Nephron progenitor cell (in vitro differentiated cells): ENCODE data around the gene FPR3.

Source experiments
- DNase-seq: peaks from one replicate; pipeline ENCODE4 v3.0.0; 2021
- H3K27ac Mint-ChIP-seq: 2 replicates; pipeline ENCODE4 v1.8.0; 2021; ENCODE audit warnings: mild to moderate bottlenecking, moderate library complexity, mixed read lengths
- H3K27me3 Mint-ChIP-seq: 2 replicates; pipeline ENCODE4 v1.8.0; 2021; ENCODE audit warnings: mild to moderate bottlenecking, low read depth, mixed read lengths; ENCODE audit not compliant: poor library complexity
- H3K36me3 Mint-ChIP-seq: 2 replicates; pipeline ENCODE4 v1.8.0; 2021; ENCODE audit warnings: low read depth, mixed read lengths
- H3K4me1 Mint-ChIP-seq: 2 replicates; pipeline ENCODE4 v1.8.0; 2021; ENCODE audit warnings: mixed read lengths
- H3K4me3 Mint-ChIP-seq: 2 replicates; pipeline ENCODE4 v1.8.0; 2021; ENCODE audit warnings: mild to moderate bottlenecking, moderate library complexity, mixed read lengths
- H3K9me3 Mint-ChIP-seq: 2 replicates; pipeline ENCODE4 v1.8.0; 2021; ENCODE audit warnings: mild to moderate bottlenecking, moderate library complexity, mixed read lengths
- CTCF ChIP-seq: fragments of 200-600 bp; sonication (generic); IDR thresholded peaks from 2 replicates; pipeline ENCODE4 v1.5.0; 2021; ENCODE audit warnings: antibody characterized with exemption

FPR3 gene

GRCh38 chr19:51873097-51873496 is 78.1 kb downstream of the FPR3 start:
- Mint-ChIP-seq H3K36me3 (peaks cover 100% of the 10 kb centered on the region), H3K4me3 (no peak overlapping the region), H3K27me3 (peaks cover 3% of the 10 kb centered on the region), H3K9me3 (peaks cover 100% of the 10 kb centered on the region), H3K27ac (no peak overlapping the region), H3K4me1 (no peaks in the 10 kb centered on the region)
- no peak for TF ChIP-seq CTCF
- no peak for DNase-seq
